Transverse colon (tissue), 3 donors: ENCODE results near the gene BDKRB1.

Source experiments
- CTCF ChIP-seq, 5 experiments: fragments of 200-600 bp in 3 of 5; fragments of 450-650 bp in 2 of 5; sonication (generic) in 3 of 5; IDR thresholded peaks; 1 replicate in 2 of 5; 2 replicates in 3 of 5; pipeline ENCODE4 v1.5.1; 2016 to 2017; ENCODE audit warnings: antibody characterized with exemption in 5 of 5, inconsistent platforms in 3 of 5, mild to moderate bottlenecking in 2 of 5, moderate library complexity in 1 of 5
- POLR2A ChIP-seq: fragments of 450-650 bp; IDR thresholded peaks from one replicate; pipeline ENCODE4 v1.6.1; 2016; ENCODE audit warnings: antibody characterized with exemption, mild to moderate bottlenecking, moderate library complexity

- TF ChIP-seq POLR2A (no peak), CTCF (IDR thresholded peaks at IDR 0.05) (no peak)
Observed at GRCh38 chr14:96243785-96244184, 12.2 kb upstream of the BDKRB1 start.
